ENCODE measurements around the gene NECTIN3.

Gene NECTIN3

GRCh38 chr3:111040959-111041358, 30.7 kb upstream of the NECTIN3 start:
- no peak for TF ChIP-seq CTCF (IDR thresholded peaks at IDR 0.05; ENCODE audit: borderline replicate concordance, insufficient read depth, low read depth, low read length)

GRCh38 chr3:111045564-111045963, 26.1 kb upstream of the NECTIN3 start:
- H3K4me3 ChIP-seq (ENCODE audit: low read depth, low read length): no peak overlapping the region
- TF ChIP-seq CTCF (IDR thresholded peaks at IDR 0.05; ENCODE audit: borderline replicate concordance, insufficient read depth, low read depth, low read length): no peak

More at GRCh38 chr3:111040959-111041358, 30.7 kb upstream of the NECTIN3 start:
- no peak overlapping the region for H3K4me3 ChIP-seq (ENCODE audit: low read depth, low read length)

- H3K4me3 ChIP-seq (ENCODE audit: low read depth, low read length): no peak overlapping the region
- no peak for TF ChIP-seq CTCF (IDR thresholded peaks at IDR 0.05; ENCODE audit: borderline replicate concordance, insufficient read depth, low read depth, low read length)
Measured at GRCh38 chr3:111047042-111047441, 24.6 kb upstream of the NECTIN3 start.

DNA sequence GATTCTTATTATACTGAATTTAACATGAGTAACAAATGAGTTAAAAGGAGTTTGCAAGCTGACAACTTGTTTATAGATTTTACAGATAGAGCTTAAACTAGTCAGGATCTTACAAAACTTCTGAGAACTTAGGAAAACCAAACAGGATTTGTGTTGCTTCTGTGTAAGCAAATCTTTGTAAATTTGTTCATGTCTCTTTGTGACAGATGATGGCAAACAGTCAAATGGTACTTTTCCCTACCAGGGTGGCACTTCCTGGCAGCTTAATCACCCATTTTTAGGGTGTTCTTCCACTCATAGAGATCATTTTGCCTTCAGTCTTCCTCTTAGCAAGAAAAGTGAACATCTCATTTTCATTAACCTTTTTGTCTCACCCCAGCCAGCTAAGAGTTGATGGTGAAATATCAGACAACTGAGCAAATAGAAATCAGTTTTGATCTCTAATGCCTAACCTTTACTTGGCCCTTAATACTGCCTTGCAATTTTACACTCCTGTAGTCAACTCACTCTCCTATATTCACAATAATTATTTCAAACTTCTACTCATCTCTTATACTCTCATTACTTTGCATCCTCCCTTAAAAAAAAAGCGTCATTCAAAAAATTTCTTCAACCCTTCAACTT, 23.7 kb upstream of the NECTIN3 start:
- H3K4me3 ChIP-seq (ENCODE audit: low read depth, low read length): no peak overlapping the region
- TF ChIP-seq CTCF (IDR thresholded peaks at IDR 0.05; ENCODE audit: borderline replicate concordance, insufficient read depth, low read depth, low read length): no peak

DNA sequence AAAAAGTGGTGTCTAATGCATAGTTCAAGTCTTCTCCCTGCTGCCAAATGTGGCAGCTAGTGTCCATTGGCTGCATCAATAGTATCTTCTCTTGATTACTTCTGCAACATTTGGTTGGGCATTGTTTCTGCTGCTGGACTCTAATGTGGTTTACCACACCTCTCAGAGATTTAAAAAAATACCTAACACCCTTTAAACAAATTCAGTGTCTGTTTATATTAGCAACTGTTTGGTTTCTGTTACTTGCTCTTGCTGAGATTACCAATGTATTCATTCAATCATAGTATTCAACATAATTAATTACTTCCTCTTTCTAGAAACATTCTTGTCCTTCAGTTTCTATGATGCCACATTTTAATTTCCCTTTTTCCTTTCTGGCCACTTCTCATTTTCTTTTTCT, 20.3 kb upstream of the NECTIN3 start:
- H3K4me3 ChIP-seq (ENCODE audit: low read depth, low read length): no peak overlapping the region
- TF ChIP-seq CTCF (IDR thresholded peaks at IDR 0.05; ENCODE audit: borderline replicate concordance, insufficient read depth, low read depth, low read length): no peak

DNA sequence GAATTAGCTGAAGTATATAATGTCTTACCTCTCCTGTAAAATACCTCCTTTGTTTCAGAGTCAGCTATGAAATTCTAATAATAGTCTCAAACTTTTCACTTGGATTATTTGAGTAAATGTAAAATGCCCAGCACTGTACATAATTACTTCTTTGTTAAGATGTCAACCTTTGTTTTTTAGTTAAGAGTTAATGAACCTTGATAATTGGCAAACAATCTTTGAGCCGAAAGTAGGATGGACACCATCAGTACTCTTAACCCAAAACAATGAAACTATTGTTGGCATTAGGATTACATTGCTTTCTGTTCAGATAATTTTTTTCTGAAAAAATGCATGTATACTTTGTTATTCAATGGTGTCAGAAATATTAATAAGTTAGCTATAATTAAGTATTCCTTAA, 3.0 kb upstream of the NECTIN3 start:
- TF ChIP-seq CTCF (IDR thresholded peaks at IDR 0.05; ENCODE audit: borderline replicate concordance, insufficient read depth, low read depth, low read length): no peak
- H3K4me3 ChIP-seq (ENCODE audit: low read depth, low read length): no peak overlapping the region

DNA sequence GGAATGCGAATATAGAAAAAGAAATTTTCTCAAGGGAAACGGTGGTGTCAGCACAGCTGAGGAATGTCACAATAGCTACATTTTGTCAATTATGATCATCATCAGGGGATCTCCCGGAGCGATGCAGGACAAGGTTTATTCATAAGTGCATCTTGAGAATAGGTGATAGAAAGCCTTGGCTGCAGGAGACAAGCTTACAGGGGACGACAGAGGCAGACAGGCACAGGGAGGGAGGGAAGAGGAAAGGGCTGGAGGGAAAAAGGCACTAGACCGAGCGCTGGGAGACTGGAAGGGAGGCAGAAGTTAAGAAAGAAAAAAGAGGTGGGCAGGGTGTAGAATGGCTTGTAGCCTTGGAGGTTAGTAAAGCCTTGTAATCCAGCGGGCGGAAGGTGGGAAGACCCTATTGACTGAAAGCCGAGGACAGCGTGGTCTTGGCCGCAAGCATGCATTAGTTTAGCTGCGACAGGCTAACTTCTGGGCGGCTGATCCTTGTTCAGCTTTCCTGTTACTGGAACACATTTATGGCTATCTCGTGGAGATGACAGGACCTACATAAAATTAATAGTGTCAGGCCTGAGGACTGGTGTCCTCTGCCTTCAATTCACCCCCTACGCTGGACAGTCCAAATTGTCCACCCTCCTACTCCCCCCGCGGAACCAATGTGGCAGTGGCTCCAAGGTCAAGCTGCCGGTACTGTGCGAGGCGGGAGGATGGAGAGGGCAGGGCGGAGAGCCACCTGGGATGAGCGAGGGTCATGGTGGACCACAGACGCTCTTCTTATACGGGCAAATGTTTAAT, 1.4 kb upstream of the NECTIN3 start:
- H3K4me3 ChIP-seq (ENCODE audit: low read depth, low read length): no peak overlapping the region
- no peak for TF ChIP-seq CTCF (IDR thresholded peaks at IDR 0.05; ENCODE audit: borderline replicate concordance, insufficient read depth, low read depth, low read length)
